Stimulated activated CD4-positive, alpha-beta T cell treated with anti-CD3 and anti-CD28 coated beads, TNF-alpha, amount 100 ng/mL, for 24 hours (primary cell): ENCODE results near the gene OOSP4B.
"Not testable (repeated sequence)": the region's sequence is repeated elsewhere in the genome, so short reads cannot be mapped to it uniquely, and the experiment has no call there.

Source experiments
- DNase-seq, 3 experiments: peaks; one replicate each; pipeline ENCODE4 v3.0.0-alpha.2; 2020; ENCODE audit warnings: low read depth in 3 of 3

Gene OOSP4B

DNA sequence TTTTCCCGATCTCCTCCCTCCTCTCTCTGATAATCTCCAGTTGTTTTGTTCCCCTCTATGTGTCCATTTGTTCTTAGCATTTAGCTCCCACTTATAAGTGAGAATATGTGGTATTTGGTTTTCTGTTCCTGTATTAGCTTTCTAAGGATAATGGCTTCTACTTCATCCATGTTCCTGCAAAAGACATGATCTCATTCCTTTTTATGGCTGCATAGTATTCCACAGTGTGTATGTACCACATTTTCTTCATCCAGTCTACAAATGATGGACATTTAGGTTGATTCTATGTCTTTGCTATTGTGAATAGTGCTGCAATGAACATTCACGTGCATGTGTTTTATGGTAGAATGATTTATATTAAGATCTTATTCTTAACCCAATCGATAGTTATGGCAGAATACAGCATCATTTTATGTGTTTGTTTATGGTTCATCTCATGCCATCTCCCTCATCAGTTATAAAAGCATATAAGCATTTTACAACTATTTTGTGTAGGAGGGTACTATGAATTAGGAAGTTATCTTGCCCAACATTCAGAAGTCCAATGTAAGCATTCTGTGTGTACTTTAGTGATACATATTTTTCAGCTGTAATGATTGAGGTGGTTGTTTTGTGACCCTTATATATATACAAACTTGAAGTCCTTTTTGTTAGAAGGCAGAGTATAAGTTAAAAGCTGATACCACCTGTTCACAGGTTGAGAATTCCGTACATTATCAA lies 42.7 kb downstream of the OOSP4B start:
- no peak for DNase-seq

DNA sequence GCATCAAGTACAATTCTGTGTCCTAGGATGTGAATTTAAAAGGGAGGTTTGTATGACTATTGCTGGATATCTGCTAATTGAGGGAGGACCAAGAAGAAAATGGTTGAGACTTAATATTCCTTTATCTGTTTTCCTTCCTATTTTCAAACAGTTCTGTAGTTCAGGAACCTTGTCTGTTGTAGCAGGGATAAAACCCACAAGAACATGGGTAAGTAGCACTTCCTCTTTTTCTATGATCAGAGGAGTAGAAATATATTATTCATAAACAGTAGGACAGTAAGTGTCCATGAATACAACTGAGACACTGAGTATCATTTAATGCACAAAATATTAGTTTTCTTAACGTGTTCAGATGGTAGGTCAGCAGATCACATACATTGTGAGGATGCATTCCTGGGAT lies 47.1 kb downstream of the OOSP4B start:
- no peak for DNase-seq

DNA sequence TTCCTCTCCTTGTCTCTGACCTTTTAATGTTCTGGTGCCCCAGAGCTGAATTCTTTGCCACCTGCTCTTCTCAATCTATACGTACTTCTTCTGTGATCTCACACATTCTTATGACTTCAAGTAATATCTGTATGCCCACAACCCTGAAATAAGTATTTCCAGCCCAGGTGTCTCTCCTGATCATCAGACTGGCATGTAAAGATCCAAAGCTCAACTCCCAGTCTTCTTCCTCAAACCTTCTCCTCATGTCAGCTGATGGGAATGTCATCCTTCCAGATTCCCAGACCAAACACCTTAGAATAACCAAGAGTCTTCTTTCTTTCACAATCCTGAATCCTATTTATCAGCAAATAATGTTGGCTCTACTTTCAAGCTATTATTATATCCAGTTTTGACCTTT lies 48.8 kb downstream of the OOSP4B start:
- DNase-seq, result no peak

DNA sequence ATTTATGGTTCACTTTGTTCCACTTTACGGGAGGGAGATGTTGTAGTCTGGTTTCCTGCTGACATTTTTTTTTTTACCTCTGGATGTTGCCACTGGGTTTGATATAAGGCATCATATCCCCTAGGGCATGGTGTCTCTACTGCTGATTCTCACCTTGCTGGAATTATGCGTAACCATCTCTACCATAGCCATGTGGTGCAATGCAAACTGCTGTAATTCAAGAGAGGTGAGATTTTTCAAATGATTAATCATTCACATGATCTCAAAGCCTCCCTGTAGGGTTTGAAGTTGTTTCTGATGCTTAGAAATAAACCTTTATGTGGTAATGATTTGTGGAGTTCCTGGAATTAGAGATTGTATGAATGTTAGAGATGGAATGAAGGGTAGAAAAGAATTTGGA lies 52.5 kb downstream of the OOSP4B start:
- DNase-seq, result no peak

DNA sequence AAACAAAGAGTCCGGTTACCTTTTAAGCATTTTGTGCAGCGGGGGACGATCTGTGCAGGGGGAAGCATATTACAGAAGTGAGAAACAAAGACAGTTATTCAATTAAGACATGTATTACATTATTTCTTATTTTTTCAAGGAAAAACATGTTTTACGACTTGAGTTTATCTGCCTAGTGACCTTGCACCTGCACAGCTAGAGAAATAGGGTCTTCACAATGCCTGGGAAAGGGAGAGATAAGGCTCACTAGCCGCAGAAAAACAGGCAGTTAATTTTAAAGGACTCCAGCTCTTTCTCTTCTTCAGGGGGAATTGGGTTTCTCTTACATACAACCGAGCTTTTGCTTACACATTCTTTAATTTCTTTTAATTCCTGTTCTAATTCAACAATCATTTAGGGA lies 54.7 kb downstream of the OOSP4B start:
- DNase-seq, result not testable (repeated sequence)

DNA sequence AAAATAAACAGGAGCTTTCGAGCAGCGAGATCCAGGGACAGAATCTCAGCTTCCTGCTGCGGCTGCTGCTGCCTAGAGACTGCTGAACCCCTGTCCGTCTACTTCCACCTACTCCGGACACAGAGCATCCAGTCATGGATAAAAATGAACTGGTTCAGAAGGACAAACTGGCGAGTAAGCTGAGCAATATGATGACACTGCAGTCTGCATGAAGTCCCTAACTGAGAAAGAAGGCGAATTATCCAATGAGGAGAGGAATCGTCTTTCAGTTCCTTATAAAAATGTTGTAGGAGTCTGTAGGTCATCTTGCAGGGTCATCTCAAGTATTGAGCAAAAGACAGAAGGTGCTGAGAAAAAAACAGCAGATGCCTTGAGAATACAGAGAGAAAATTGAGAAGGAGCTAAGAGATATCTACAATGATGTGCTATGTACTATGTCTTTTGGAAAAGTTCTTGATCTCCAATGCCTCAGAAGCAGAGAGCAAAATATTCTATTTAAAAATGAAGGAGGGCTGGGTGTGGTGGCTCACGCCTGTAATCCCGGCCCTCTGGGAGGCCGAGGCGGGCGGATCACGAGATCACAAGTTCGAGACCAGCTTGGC lies 60.3 kb downstream of the OOSP4B start:
- no peak for DNase-seq

DNA sequence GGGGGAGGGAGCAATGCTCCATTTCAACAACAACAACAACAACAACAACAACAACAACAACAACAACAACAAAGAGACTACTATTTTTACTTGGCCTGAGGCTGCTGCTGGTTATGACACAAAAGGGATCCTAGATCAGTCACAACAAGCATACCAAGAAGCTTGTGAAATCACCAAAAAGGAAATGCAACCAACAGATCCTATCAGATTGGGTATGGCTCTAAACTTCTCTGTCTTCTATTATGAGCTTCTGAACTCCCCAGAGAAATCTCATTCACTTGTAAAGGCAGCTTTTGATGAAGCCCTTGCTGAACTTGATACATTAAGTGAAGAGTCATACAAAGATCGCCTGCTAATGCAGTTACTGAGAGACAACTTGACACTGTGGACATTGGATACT lies 61.0 kb downstream of the OOSP4B start:
- no peak for DNase-seq

DNA sequence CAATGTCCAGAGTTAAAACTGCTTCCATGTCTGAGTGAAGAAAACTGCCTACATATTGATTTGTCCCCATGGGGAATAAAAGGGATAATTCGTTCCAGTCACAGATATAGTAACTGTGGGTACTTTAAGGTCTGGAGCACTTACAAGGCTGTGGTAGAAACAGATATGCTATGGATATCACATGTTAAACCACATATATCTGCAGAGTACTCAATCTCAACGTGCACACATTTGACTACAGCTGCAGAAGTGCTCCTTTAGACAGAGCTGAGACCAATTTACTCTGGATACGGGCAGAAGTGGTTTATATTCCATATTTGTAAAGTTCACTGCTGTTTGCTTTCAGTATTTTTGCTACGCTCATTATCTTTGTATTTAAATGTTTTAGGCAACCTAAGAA lies 61.8 kb downstream of the OOSP4B start:
- DNase-seq, result no peak

DNA sequence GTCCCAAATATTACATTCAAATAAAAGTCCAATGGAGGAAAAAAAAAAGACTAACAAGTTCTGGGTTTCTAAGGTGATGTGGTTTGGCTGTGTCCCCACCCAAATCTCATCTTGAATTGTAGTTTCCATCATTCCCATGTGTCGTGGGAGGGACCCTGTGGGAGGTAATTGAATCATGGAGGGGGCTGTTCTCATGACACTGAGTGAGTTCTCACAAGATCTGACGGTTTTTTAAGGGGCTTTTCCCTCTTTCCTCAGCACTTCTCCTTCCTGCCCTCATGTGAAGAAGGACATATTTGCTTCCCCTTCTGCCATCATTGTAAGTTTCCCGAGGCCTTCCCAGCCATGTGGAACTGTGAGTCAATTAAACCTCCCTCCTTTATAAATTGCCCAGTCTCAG lies 63.6 kb downstream of the OOSP4B start:
- DNase-seq, result no peak
